H1 (cell line): ENCODE results near the gene CMTM3. TPM values are rescaled to one million over a fixed set of nuclear protein-coding genes. Genes with fewer than 3 reads are reported as not detected.

ENCODE experiments used
- CTCF ChIA-PET: fragments of 300-600 bp; sonication (Branson Sonifier 250); formaldehyde crosslinking; loops from one replicate; lab custom pipeline; 2021; ENCODE audit not compliant: partially characterized antibody; lab: Charles Lee
- POLR2A ChIA-PET: fragments of 300-600 bp; sonication (Branson Sonifier 250); formaldehyde crosslinking; loops from one replicate; lab custom pipeline; 2021; ENCODE audit warnings: inconsistent platforms; ENCODE audit not compliant: partially characterized antibody; lab: Charles Lee
- DNase-seq, 2 experiments: peaks; one replicate each; pipeline versions ENCODE4 v3.0.0 to v3.0.0-alpha.2; 2010 to 2022; ENCODE audit warnings: low spot score in 2 of 2, low read depth in 1 of 2, mixed read lengths in 1 of 2
- FAIRE-seq: peaks from 2 replicates; lab custom pipeline; 2011; peaks lifted over from hg19 to GRCh38; lab: Jason Lieb, UNC
- H2AFZ ChIP-seq: 2 replicates; pipeline ENCODE4 v1.8.1; 2012; ENCODE audit warnings: low read length, inconsistent platforms
- H2AK5ac ChIP-seq: 2 replicates; pipeline ENCODE4 v1.6.1; 2013; ENCODE audit warnings: low read depth, low read length
- H2BK120ac ChIP-seq: replicated peaks from 2 replicates; pipeline ENCODE3; 2013; ENCODE audit warnings: low read depth, low read length, inconsistent platforms
- H2BK12ac ChIP-seq: 2 replicates; pipeline ENCODE4 v1.6.1; 2013; ENCODE audit warnings: low read depth, low read length
- H2BK15ac ChIP-seq: 2 replicates; pipeline ENCODE4 v1.6.1; 2013; ENCODE audit warnings: low read length
- H2BK20ac ChIP-seq: 2 replicates; pipeline ENCODE4 v1.6.1; 2013; ENCODE audit warnings: low read length
- H2BK5ac ChIP-seq: 2 replicates; pipeline ENCODE4 v1.6.1; 2013; ENCODE audit warnings: low read depth, low read length
- H3K14ac ChIP-seq: 2 replicates; pipeline ENCODE4 v1.6.1; 2013; ENCODE audit warnings: inconsistent platforms; ENCODE audit not compliant: insufficient read length
- H3K18ac ChIP-seq: 2 replicates; pipeline ENCODE4 v1.6.1; 2013; ENCODE audit warnings: low read length; ENCODE audit errors: extremely low read depth
- H3K23ac ChIP-seq: 2 replicates; pipeline ENCODE4 v1.6.1; 2013; ENCODE audit warnings: inconsistent platforms; ENCODE audit not compliant: insufficient read length
- H3K23me2 ChIP-seq: 2 replicates; pipeline ENCODE4 v1.6.1; 2013; ENCODE audit warnings: low read depth, low read length
- H3K27ac ChIP-seq: 2 replicates; pipeline ENCODE4 v1.6.1; 2011; ENCODE audit warnings: low read depth, low read length, inconsistent platforms
- H3K27me3 ChIP-seq, 4 experiments: replicated peaks in 1 of 4; 1 replicate in 1 of 4; 2 replicates in 3 of 4; pipeline versions ENCODE4 v1.6.1 to v1.8.1; 2011 to 2013; ENCODE audit warnings: low read length in 3 of 4, mild to moderate bottlenecking in 3 of 4, inconsistent platforms in 2 of 4, mixed read lengths in 2 of 4, moderate library complexity in 1 of 4; ENCODE audit not compliant: control insufficient read depth in 3 of 4, insufficient read depth in 3 of 4; ENCODE audit errors: extremely low read depth in 1 of 4
- H3K36me3 ChIP-seq, 4 experiments: 2 replicates each; pipeline versions ENCODE4 v1.6.1 to v1.8.1; 2011 to 2013; ENCODE audit warnings: mild to moderate bottlenecking in 4 of 4, low read length in 3 of 4, moderate library complexity in 2 of 4, control low read depth in 1 of 4, inconsistent platforms in 1 of 4; ENCODE audit not compliant: insufficient read depth in 4 of 4, control insufficient read depth in 2 of 4
- H3K4ac ChIP-seq: replicated peaks from 2 replicates; pipeline ENCODE3; 2013; ENCODE audit warnings: low read length, low read depth, mixed read lengths, inconsistent platforms; ENCODE audit not compliant: insufficient read length
- H3K4me1 ChIP-seq, 4 experiments: replicated peaks in 1 of 4; 1 replicate in 1 of 4; 2 replicates in 3 of 4; pipeline versions ENCODE4 v1.6.1 to v1.8.1; 2011 to 2013; ENCODE audit warnings: low read length in 3 of 4, inconsistent platforms in 2 of 4, mixed read lengths in 1 of 4; ENCODE audit not compliant: insufficient read depth in 4 of 4, control insufficient read depth in 3 of 4
- H3K4me2 ChIP-seq, 2 experiments: 2 replicates each; pipeline versions ENCODE4 v1.6.1 to v1.8.1; 2011 to 2013; ENCODE audit warnings: low read depth in 2 of 2, low read length in 2 of 2, control low read depth in 1 of 2, inconsistent platforms in 1 of 2, mild to moderate bottlenecking in 1 of 2; ENCODE audit not compliant: insufficient read depth in 1 of 2
- H3K4me3 ChIP-seq, 4 experiments: fragments of 200-600, 300-600 bp in 1 of 4; sonication (generic), shearing (Covaris generic), sonication (Bioruptor Twin) in 1 of 4; 2 replicates each; pipeline versions ENCODE4 v1.5.1 to v1.8.1; 2011 to 2016; ENCODE audit warnings: low read length in 4 of 4, low read depth in 3 of 4, control low read depth in 2 of 4, inconsistent platforms in 2 of 4, mild to moderate bottlenecking in 2 of 4, mixed read lengths in 1 of 4, moderate library complexity in 1 of 4; ENCODE audit not compliant: insufficient read depth in 2 of 4; ENCODE audit errors: extremely low read depth in 1 of 4
- H3K56ac ChIP-seq: replicated peaks from 2 replicates; pipeline ENCODE3; 2013; ENCODE audit warnings: low read depth, mild to moderate bottlenecking, mixed read lengths, low read length, inconsistent platforms; ENCODE audit not compliant: insufficient read length
- H3K79me1 ChIP-seq: 2 replicates; pipeline ENCODE4 v1.6.1; 2013; ENCODE audit warnings: low read depth, low read length, control low read depth
- H3K79me2 ChIP-seq, 2 experiments: 2 replicates each; pipeline versions ENCODE4 v1.6.1 to v1.8.1; 2012 to 2013; ENCODE audit warnings: low read length in 2 of 2, mild to moderate bottlenecking in 2 of 2, inconsistent platforms in 1 of 2; ENCODE audit not compliant: insufficient read depth in 2 of 2, control insufficient read depth in 1 of 2
- H3K9ac ChIP-seq, 4 experiments: replicated peaks in 1 of 4; 1 replicate in 1 of 4; 2 replicates in 3 of 4; pipeline versions ENCODE4 v1.6.1 to v1.8.1; 2011 to 2013; ENCODE audit warnings: low read depth in 3 of 4, low read length in 3 of 4, control low read depth in 2 of 4, mild to moderate bottlenecking in 2 of 4, moderate library complexity in 2 of 4, inconsistent platforms in 1 of 4; ENCODE audit errors: extremely low read depth in 1 of 4
- H3K9me3 ChIP-seq, 2 experiments: 2 replicates each; pipeline versions ENCODE4 v1.6.1 to v1.8.1; 2012 to 2013; ENCODE audit warnings: mild to moderate bottlenecking in 2 of 2, moderate library complexity in 2 of 2, control low read depth in 1 of 2, inconsistent platforms in 1 of 2, low read depth in 1 of 2, low read length in 1 of 2, mixed read lengths in 1 of 2; ENCODE audit not compliant: insufficient read depth in 2 of 2
- H4K20me1 ChIP-seq, 2 experiments: replicated peaks in 1 of 2; 2 replicates each; pipeline versions ENCODE3 to v1.8.1; 2011 to 2013; ENCODE audit warnings: inconsistent platforms in 2 of 2, low read length in 2 of 2, mild to moderate bottlenecking in 1 of 2; ENCODE audit not compliant: insufficient read depth in 2 of 2, control insufficient read depth in 1 of 2
- H4K5ac ChIP-seq: 2 replicates; pipeline ENCODE4 v1.6.1; 2013; ENCODE audit warnings: low read length, low read depth, mixed read lengths, inconsistent platforms; ENCODE audit not compliant: insufficient read length
- H4K8ac ChIP-seq: 2 replicates; pipeline ENCODE4 v1.8.0; 2013; ENCODE audit warnings: mild to moderate bottlenecking, moderate library complexity, low read length, inconsistent platforms; ENCODE audit not compliant: insufficient read depth; ENCODE audit errors: extremely low read depth
- H4K91ac ChIP-seq: replicated peaks from 2 replicates; pipeline ENCODE3; 2013; ENCODE audit warnings: low read length, mixed read lengths, inconsistent platforms; ENCODE audit not compliant: insufficient read length
- ATF2 ChIP-seq: IDR thresholded peaks from 2 replicates; pipeline ENCODE4 v1.6.1; 2012; ENCODE audit warnings: low read length, inconsistent platforms
- CTBP2 ChIP-seq: IDR thresholded peaks from 2 replicates; pipeline ENCODE4 v1.7.0; 2011; ENCODE audit warnings: borderline replicate concordance, mild to moderate bottlenecking, moderate library complexity, mixed read lengths, low read length; ENCODE audit not compliant: insufficient read depth, insufficient read length
- JUN ChIP-seq: IDR thresholded peaks from 2 replicates; pipeline ENCODE4 v1.6.1; 2011; ENCODE audit warnings: low read depth, mild to moderate bottlenecking, improper control_type of control experiment, low read length
- MAX ChIP-seq: IDR thresholded peaks from 2 replicates; pipeline ENCODE4 v1.6.1; 2012; ENCODE audit warnings: inconsistent platforms
- PHF8 ChIP-seq: fragments of 200-600 bp; sonication (generic); conservative IDR thresholded peaks from 2 replicates; pipeline ENCODE4 v1.7.1; 2012; ENCODE audit warnings: low read depth, mild to moderate bottlenecking, inconsistent platforms, low read length, moderate library complexity
- POLR2AphosphoS5 ChIP-seq: IDR thresholded peaks from 2 replicates; pipeline ENCODE4 v1.6.1; 2011; ENCODE audit warnings: low read depth, low read length
- SIX5 ChIP-seq: IDR thresholded peaks from 2 replicates; pipeline ENCODE4 v1.6.1; 2011; ENCODE audit warnings: mild to moderate bottlenecking, low read depth, low read length
- TBP ChIP-seq: IDR thresholded peaks from 2 replicates; pipeline ENCODE4 v1.6.1; 2011; ENCODE audit warnings: low read depth, low read length, improper control_type of control experiment
- WGBS, 2 experiments: shearing (Covaris generic) in 1 of 2; methylation state at CpG; one replicate each; pipeline versions ENCODE4 v1.1.6 to v1.1.7; 2013 to 2015; ENCODE audit warnings: low lambda C conversion rate in 2 of 2, mixed read lengths in 2 of 2, inconsistent platforms in 1 of 2, low coverage in 1 of 2, missing lambda C conversion rate in 1 of 2; ENCODE audit not compliant: insufficient replicate concordance in 2 of 2, insufficient coverage in 1 of 2, insufficient read length in 1 of 2; ENCODE audit errors: extremely low coverage in 1 of 2, missing lambda C conversion rate in 1 of 2; 5-methylcytosine and 5-hydroxymethylcytosine counted together
- polyA plus RNA-seq, 7 experiments: library from polyadenylated mRNA; depleted of rRNA in 3 of 7; stranded (reverse) in 5 of 7; unstranded in 2 of 7; fragments of >200 nt in 5 of 7; fragments of 200-250 nt in 2 of 7; gene quantifications; 1 replicate in 5 of 7; 2 replicates in 1 of 7; 4 replicates in 1 of 7; pipeline versions ENCODE4 v1.2.1 to v1.2.3, GENCODE V29; 2011 to 2013; ENCODE audit warnings: missing spikeins in 2 of 7, mixed read lengths in 2 of 7
- total RNA-seq: library from RNA; stranded (reverse); fragmentation: NEBNext Ultra II Directional; extraction: Animal tissue kit (Norgen Biotek cat#: 25700); gene quantifications from 2 replicates; pipeline ENCODE4 v1.2.1, GENCODE V29; 2021

CMTM3 gene
- total and polyA plus RNA-seq, 2 of the 8 experiments (the other 6 are each of a cell fraction or from before 2014, with no cell fraction given): 24.7 to 24.8 TPM

GRCh38 chr16:66569827-66570405 is 34.6 kb upstream of the CMTM3 start:
- H3K18ac ChIP-seq: no peak overlapping the region
- H3K4me2 ChIP-seq: no peak overlapping the region
- H3K56ac ChIP-seq: no peak overlapping the region
- no peaks in the 10 kb centered on the region for H3K79me1 ChIP-seq
- no peak overlapping the region for H4K5ac ChIP-seq
- no peak overlapping the region for H3K14ac ChIP-seq
- H2BK12ac ChIP-seq: no peak overlapping the region
- no peak overlapping the region for H2BK15ac ChIP-seq
- H2AFZ ChIP-seq: no peak overlapping the region
- H3K23me2 ChIP-seq: no peaks in the 10 kb centered on the region
- no peaks in the 10 kb centered on the region for H3K79me2 ChIP-seq
- 92% methylated on average over 3 of the region's 3 CpGs; no CpG with 5 or more reads in 1 of the 2 experiments for WGBS, 2 experiments
- DNase-seq: no peak
- H3K23ac ChIP-seq: no peak overlapping the region
- H3K9me3 ChIP-seq: no peaks in the 10 kb centered on the region
- no peak overlapping the region for H2AK5ac ChIP-seq
- H3K36me3 ChIP-seq: peaks cover 0 to 5% (median 0%) of the 10 kb centered on the region in 4 experiments; a peak in 2 of 8 replicates
- H4K8ac ChIP-seq: no peak overlapping the region
- no peak overlapping the region for H3K27ac ChIP-seq
- FAIRE-seq: no peak
- H2BK120ac ChIP-seq: no peak overlapping the region
- H2BK5ac ChIP-seq: no peak overlapping the region
- H3K9ac ChIP-seq: no peak overlapping the region
- no peaks in the 10 kb centered on the region for H3K4me1 ChIP-seq
- ChIA-PET POLR2A (interaction anchor here (0.7 to 2.3 kb wide), 3 partner anchors 9 to 33 kb away, joined by 3 to 7 read pairs (median 3); partner anchors contain the start of gene CMTM2), CTCF (interaction anchor here (0.9 to 6.8 kb wide), 8 partner anchors 10 to 163 kb away, joined by 3 to 30 read pairs (median 4); no protein-coding TSS in a partner anchor)
- H4K20me1 ChIP-seq: peaks cover 0 to 2% of the 10 kb centered on the region in 2 experiments
- no peak overlapping the region for H2BK20ac ChIP-seq
- H3K27me3 ChIP-seq: no peaks in the 10 kb centered on the region; a peak in 2 of 7 replicates
- H3K4me3 ChIP-seq: no peak overlapping the region
- no peak overlapping the region for H4K91ac ChIP-seq
- H3K4ac ChIP-seq: no peak overlapping the region
- TF ChIP-seq POLR2AphosphoS5: no peak
- no peak for TF ChIP-seq PHF8
- no peak for TF ChIP-seq TBP
- TF ChIP-seq ATF2: no peak
- TF ChIP-seq SIX5: no peak
- TF ChIP-seq JUN: no peak
- no peak for TF ChIP-seq CTBP2
- TF ChIP-seq MAX: no peak
